H1 (cell line): ENCODE data around the gene ZNF24. TPM values are rescaled to one million over a fixed set of nuclear protein-coding genes. Genes with fewer than 3 reads are reported as not detected.

Experiments
- CTCF ChIA-PET: fragments of 300-600 bp; sonication (Branson Sonifier 250); formaldehyde crosslinking; loops from one replicate; lab custom pipeline; 2021; ENCODE audit not compliant: partially characterized antibody; lab: Charles Lee
- POLR2A ChIA-PET: fragments of 300-600 bp; sonication (Branson Sonifier 250); formaldehyde crosslinking; loops from one replicate; lab custom pipeline; 2021; ENCODE audit warnings: inconsistent platforms; ENCODE audit not compliant: partially characterized antibody; lab: Charles Lee
- DNase-seq, 2 experiments: peaks; one replicate each; pipeline versions ENCODE4 v3.0.0 to v3.0.0-alpha.2; 2010 to 2022; ENCODE audit warnings: low spot score in 2 of 2, low read depth in 1 of 2, mixed read lengths in 1 of 2
- FAIRE-seq: peaks from 2 replicates; lab custom pipeline; 2011; peaks lifted over from hg19 to GRCh38; lab: Jason Lieb, UNC
- H2AFZ ChIP-seq: 2 replicates; pipeline ENCODE4 v1.8.1; 2012; ENCODE audit warnings: low read length, inconsistent platforms
- H2AK5ac ChIP-seq: 2 replicates; pipeline ENCODE4 v1.6.1; 2013; ENCODE audit warnings: low read depth, low read length
- H2BK120ac ChIP-seq: replicated peaks from 2 replicates; pipeline ENCODE3; 2013; ENCODE audit warnings: low read depth, low read length, inconsistent platforms
- H2BK12ac ChIP-seq: 2 replicates; pipeline ENCODE4 v1.6.1; 2013; ENCODE audit warnings: low read depth, low read length
- H2BK15ac ChIP-seq: 2 replicates; pipeline ENCODE4 v1.6.1; 2013; ENCODE audit warnings: low read length
- H2BK20ac ChIP-seq: 2 replicates; pipeline ENCODE4 v1.6.1; 2013; ENCODE audit warnings: low read length
- H2BK5ac ChIP-seq: 2 replicates; pipeline ENCODE4 v1.6.1; 2013; ENCODE audit warnings: low read depth, low read length
- H3K14ac ChIP-seq: 2 replicates; pipeline ENCODE4 v1.6.1; 2013; ENCODE audit warnings: inconsistent platforms; ENCODE audit not compliant: insufficient read length
- H3K18ac ChIP-seq: 2 replicates; pipeline ENCODE4 v1.6.1; 2013; ENCODE audit warnings: low read length; ENCODE audit errors: extremely low read depth
- H3K23ac ChIP-seq: 2 replicates; pipeline ENCODE4 v1.6.1; 2013; ENCODE audit warnings: inconsistent platforms; ENCODE audit not compliant: insufficient read length
- H3K23me2 ChIP-seq: 2 replicates; pipeline ENCODE4 v1.6.1; 2013; ENCODE audit warnings: low read depth, low read length
- H3K27ac ChIP-seq: 2 replicates; pipeline ENCODE4 v1.6.1; 2011; ENCODE audit warnings: low read depth, low read length, inconsistent platforms
- H3K27me3 ChIP-seq, 4 experiments: replicated peaks in 1 of 4; 1 replicate in 1 of 4; 2 replicates in 3 of 4; pipeline versions ENCODE4 v1.6.1 to v1.8.1; 2011 to 2013; ENCODE audit warnings: low read length in 3 of 4, mild to moderate bottlenecking in 3 of 4, inconsistent platforms in 2 of 4, mixed read lengths in 2 of 4, moderate library complexity in 1 of 4; ENCODE audit not compliant: control insufficient read depth in 3 of 4, insufficient read depth in 3 of 4; ENCODE audit errors: extremely low read depth in 1 of 4
- H3K36me3 ChIP-seq, 4 experiments: 2 replicates each; pipeline versions ENCODE4 v1.6.1 to v1.8.1; 2011 to 2013; ENCODE audit warnings: mild to moderate bottlenecking in 4 of 4, low read length in 3 of 4, moderate library complexity in 2 of 4, control low read depth in 1 of 4, inconsistent platforms in 1 of 4; ENCODE audit not compliant: insufficient read depth in 4 of 4, control insufficient read depth in 2 of 4
- H3K4ac ChIP-seq: replicated peaks from 2 replicates; pipeline ENCODE3; 2013; ENCODE audit warnings: low read length, low read depth, mixed read lengths, inconsistent platforms; ENCODE audit not compliant: insufficient read length
- H3K4me1 ChIP-seq, 4 experiments: replicated peaks in 1 of 4; 1 replicate in 1 of 4; 2 replicates in 3 of 4; pipeline versions ENCODE4 v1.6.1 to v1.8.1; 2011 to 2013; ENCODE audit warnings: low read length in 3 of 4, inconsistent platforms in 2 of 4, mixed read lengths in 1 of 4; ENCODE audit not compliant: insufficient read depth in 4 of 4, control insufficient read depth in 3 of 4
- H3K4me2 ChIP-seq, 2 experiments: 2 replicates each; pipeline versions ENCODE4 v1.6.1 to v1.8.1; 2011 to 2013; ENCODE audit warnings: low read depth in 2 of 2, low read length in 2 of 2, control low read depth in 1 of 2, inconsistent platforms in 1 of 2, mild to moderate bottlenecking in 1 of 2; ENCODE audit not compliant: insufficient read depth in 1 of 2
- H3K4me3 ChIP-seq, 4 experiments: fragments of 200-600, 300-600 bp in 1 of 4; sonication (generic), shearing (Covaris generic), sonication (Bioruptor Twin) in 1 of 4; 2 replicates each; pipeline versions ENCODE4 v1.5.1 to v1.8.1; 2011 to 2016; ENCODE audit warnings: low read length in 4 of 4, low read depth in 3 of 4, control low read depth in 2 of 4, inconsistent platforms in 2 of 4, mild to moderate bottlenecking in 2 of 4, mixed read lengths in 1 of 4, moderate library complexity in 1 of 4; ENCODE audit not compliant: insufficient read depth in 2 of 4; ENCODE audit errors: extremely low read depth in 1 of 4
- H3K56ac ChIP-seq: replicated peaks from 2 replicates; pipeline ENCODE3; 2013; ENCODE audit warnings: low read depth, mild to moderate bottlenecking, mixed read lengths, low read length, inconsistent platforms; ENCODE audit not compliant: insufficient read length
- H3K79me1 ChIP-seq: 2 replicates; pipeline ENCODE4 v1.6.1; 2013; ENCODE audit warnings: low read depth, low read length, control low read depth
- H3K79me2 ChIP-seq, 2 experiments: 2 replicates each; pipeline versions ENCODE4 v1.6.1 to v1.8.1; 2012 to 2013; ENCODE audit warnings: low read length in 2 of 2, mild to moderate bottlenecking in 2 of 2, inconsistent platforms in 1 of 2; ENCODE audit not compliant: insufficient read depth in 2 of 2, control insufficient read depth in 1 of 2
- H3K9ac ChIP-seq, 4 experiments: replicated peaks in 1 of 4; 1 replicate in 1 of 4; 2 replicates in 3 of 4; pipeline versions ENCODE4 v1.6.1 to v1.8.1; 2011 to 2013; ENCODE audit warnings: low read depth in 3 of 4, low read length in 3 of 4, control low read depth in 2 of 4, mild to moderate bottlenecking in 2 of 4, moderate library complexity in 2 of 4, inconsistent platforms in 1 of 4; ENCODE audit errors: extremely low read depth in 1 of 4
- H3K9me3 ChIP-seq, 2 experiments: 2 replicates each; pipeline versions ENCODE4 v1.6.1 to v1.8.1; 2012 to 2013; ENCODE audit warnings: mild to moderate bottlenecking in 2 of 2, moderate library complexity in 2 of 2, control low read depth in 1 of 2, inconsistent platforms in 1 of 2, low read depth in 1 of 2, low read length in 1 of 2, mixed read lengths in 1 of 2; ENCODE audit not compliant: insufficient read depth in 2 of 2
- H4K20me1 ChIP-seq, 2 experiments: replicated peaks in 1 of 2; 2 replicates each; pipeline versions ENCODE3 to v1.8.1; 2011 to 2013; ENCODE audit warnings: inconsistent platforms in 2 of 2, low read length in 2 of 2, mild to moderate bottlenecking in 1 of 2; ENCODE audit not compliant: insufficient read depth in 2 of 2, control insufficient read depth in 1 of 2
- H4K5ac ChIP-seq: 2 replicates; pipeline ENCODE4 v1.6.1; 2013; ENCODE audit warnings: low read length, low read depth, mixed read lengths, inconsistent platforms; ENCODE audit not compliant: insufficient read length
- H4K8ac ChIP-seq: 2 replicates; pipeline ENCODE4 v1.8.0; 2013; ENCODE audit warnings: mild to moderate bottlenecking, moderate library complexity, low read length, inconsistent platforms; ENCODE audit not compliant: insufficient read depth; ENCODE audit errors: extremely low read depth
- H4K91ac ChIP-seq: replicated peaks from 2 replicates; pipeline ENCODE3; 2013; ENCODE audit warnings: low read length, mixed read lengths, inconsistent platforms; ENCODE audit not compliant: insufficient read length
- BCL11A ChIP-seq, 2 experiments: IDR thresholded peaks; one replicate each; pipeline ENCODE4 v1.6.1; 2011; ENCODE audit warnings: low read depth in 2 of 2, low read length in 2 of 2, mild to moderate bottlenecking in 2 of 2
- BRCA1 ChIP-seq: IDR thresholded peaks from 2 replicates; pipeline ENCODE4 v1.6.1; 2012; ENCODE audit warnings: low read depth, low read length, improper control_type of control experiment
- EP300 ChIP-seq, 2 experiments: IDR thresholded peaks; 1 replicate in 1 of 2; 2 replicates in 1 of 2; pipeline ENCODE4 v1.6.1; 2011 to 2012; ENCODE audit warnings: low read depth in 2 of 2, low read length in 2 of 2, mild to moderate bottlenecking in 2 of 2, borderline replicate concordance in 1 of 2, inconsistent platforms in 1 of 2, moderate library complexity in 1 of 2
- JUN ChIP-seq: IDR thresholded peaks from 2 replicates; pipeline ENCODE4 v1.6.1; 2011; ENCODE audit warnings: low read depth, mild to moderate bottlenecking, improper control_type of control experiment, low read length
- SIN3A ChIP-seq, 2 experiments: IDR thresholded peaks in 1 of 2; conservative IDR thresholded peaks in 1 of 2; 2 replicates each; pipeline ENCODE4 v1.6.1; 2011 to 2012; ENCODE audit warnings: low read length in 2 of 2, improper control_type of control experiment in 1 of 2, low read depth in 1 of 2, mild to moderate bottlenecking in 1 of 2
- SIX5 ChIP-seq: IDR thresholded peaks from 2 replicates; pipeline ENCODE4 v1.6.1; 2011; ENCODE audit warnings: mild to moderate bottlenecking, low read depth, low read length
- SP1 ChIP-seq: IDR thresholded peaks from 2 replicates; pipeline ENCODE4 v1.6.1; 2011; ENCODE audit warnings: low read depth, low read length
- SP4 ChIP-seq: IDR thresholded peaks from 2 replicates; pipeline ENCODE4 v1.6.1; 2012; ENCODE audit warnings: low read length, inconsistent platforms
- TBP ChIP-seq: IDR thresholded peaks from 2 replicates; pipeline ENCODE4 v1.6.1; 2011; ENCODE audit warnings: low read depth, low read length, improper control_type of control experiment
- TCF12 ChIP-seq: IDR thresholded peaks from 2 replicates; pipeline ENCODE4 v1.6.1; 2011; ENCODE audit warnings: low read depth, mild to moderate bottlenecking, low read length
- TEAD4 ChIP-seq: IDR thresholded peaks from 2 replicates; pipeline ENCODE4 v1.6.1; 2012; ENCODE audit warnings: low read depth, low read length, inconsistent platforms, mixed read lengths
- polyA plus RNA-seq, 7 experiments: library from polyadenylated mRNA; depleted of rRNA in 3 of 7; stranded (reverse) in 5 of 7; unstranded in 2 of 7; fragments of >200 nt in 5 of 7; fragments of 200-250 nt in 2 of 7; gene quantifications; 1 replicate in 5 of 7; 2 replicates in 1 of 7; 4 replicates in 1 of 7; pipeline versions ENCODE4 v1.2.1 to v1.2.3, GENCODE V29; 2011 to 2013; ENCODE audit warnings: missing spikeins in 2 of 7, mixed read lengths in 2 of 7
- total RNA-seq: library from RNA; stranded (reverse); fragmentation: NEBNext Ultra II Directional; extraction: Animal tissue kit (Norgen Biotek cat#: 25700); gene quantifications from 2 replicates; pipeline ENCODE4 v1.2.1, GENCODE V29; 2021

Gene ZNF24
- total and polyA plus RNA-seq, 2 of the 8 experiments (the other 6 are each of a cell fraction or from before 2014, with no cell fraction given): 12.5 to 56.9 TPM

DNA sequence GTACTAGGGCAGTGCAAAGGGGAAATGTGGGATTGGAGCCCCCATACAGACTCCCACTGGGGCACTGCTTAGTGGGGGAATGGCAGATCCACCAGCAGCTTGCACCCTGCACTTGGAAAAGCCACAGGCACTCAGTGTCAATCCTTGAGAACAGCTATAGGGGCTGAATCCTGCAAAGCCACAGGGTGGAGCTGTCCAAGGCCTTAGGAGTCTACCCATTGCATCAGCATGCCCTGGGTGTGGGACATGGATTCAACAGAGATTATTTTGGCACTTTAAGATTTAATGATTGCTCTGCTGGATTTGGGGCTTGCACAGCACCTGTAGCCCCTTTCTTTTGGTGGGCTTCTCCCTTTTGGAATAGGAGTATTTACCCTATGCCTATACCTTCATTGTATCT is 8.6 kb upstream of the ZNF24 start:
- CTCF ChIA-PET: interaction anchor here (1.0 to 1.2 kb wide), 2 partner anchors 87 to 125 kb away, joined by 3 to 4 read pairs; no protein-coding TSS in a partner anchor
- POLR2A ChIA-PET: no interaction called here
- TF ChIP-seq TCF12 (no peak), SP4 (no peak), SIN3A (conservative IDR thresholded peaks at IDR 0.05 in 1 of 2, IDR thresholded peaks at IDR 0.05 in 1 of 2; ENCODE audit: low read depth in 1 of 2, low read length in 2 of 2) (no peak), EP300 (IDR thresholded peaks at IDR 0.05; ENCODE audit: borderline replicate concordance in 1 of 2, low read depth in 2 of 2, low read length in 2 of 2) (no peak), JUN (no peak), TBP (no peak), BCL11A (IDR thresholded peaks at IDR 0.05; ENCODE audit: low read depth in 2 of 2, low read length in 2 of 2) (no peak), TEAD4 (no peak), SP1 (no peak), BRCA1 (no peak), SIX5 (no peak)
- peak overlapping the region; percentile 39; the same call in 1 of the 2 replicates for H2AK5ac ChIP-seq
- no peak overlapping the region for H2BK12ac ChIP-seq
- H2BK120ac ChIP-seq: no peak overlapping the region
- no peak overlapping the region for H2BK20ac ChIP-seq
- DNase-seq (no peak), FAIRE-seq (no peak)
- no peak overlapping the region for H3K9ac ChIP-seq
- no peak overlapping the region for H3K23ac ChIP-seq
- no peaks in the 10 kb centered on the region for H3K23me2 ChIP-seq
- H3K56ac ChIP-seq: no peak overlapping the region
- no peaks in the 10 kb centered on the region for H3K36me3 ChIP-seq
- no peak overlapping the region for H4K91ac ChIP-seq
- H3K27me3 ChIP-seq: no peaks in the 10 kb centered on the region
- H3K4ac ChIP-seq: no peak overlapping the region
- no peak overlapping the region for H4K8ac ChIP-seq
- H2BK5ac ChIP-seq: no peak overlapping the region
- H2AFZ ChIP-seq: no peak overlapping the region
- no peaks in the 10 kb centered on the region for H3K79me1 ChIP-seq
- no peak overlapping the region for H2BK15ac ChIP-seq
- H3K4me2 ChIP-seq: no peak overlapping the region
- H3K79me2 ChIP-seq: no peaks in the 10 kb centered on the region
- H3K4me3 ChIP-seq: no peak overlapping the region
- H3K27ac ChIP-seq: no peak overlapping the region
- H3K14ac ChIP-seq: no peak overlapping the region
- H3K18ac ChIP-seq: no peak overlapping the region
- no peaks in the 10 kb centered on the region for H4K20me1 ChIP-seq
- H3K9me3 ChIP-seq: peaks cover 22 to 23% of the 10 kb centered on the region in 2 experiments
- H3K4me1 ChIP-seq: peaks cover 0 to 4% (median 2%) of the 10 kb centered on the region in 4 experiments; a peak in 2 of 7 replicates
- no peak overlapping the region for H4K5ac ChIP-seq
